ENCODE measurements around the gene AQP1. TPM values are rescaled to one million over a fixed set of nuclear protein-coding genes. Genes with fewer than 3 reads are reported as not detected.

The AQP1 gene
- total RNA-seq, 1 donor from 2014 or later, result 6.7 TPM

GRCh38 chr7:30884881-30885280, 26.8 kb upstream of the AQP1 start:
- no peak for DNase-seq (ENCODE audit: extremely low spot score, unreplicated experiment)
- H3K4me1 Mint-ChIP-seq (ENCODE audit: unreplicated experiment), result peaks cover 18% of the 10 kb centered on the region
- H3K9me3 Mint-ChIP-seq (ENCODE audit: unreplicated experiment), result no peaks in the 10 kb centered on the region
- H3K27ac Mint-ChIP-seq (ENCODE audit: unreplicated experiment), result no peak overlapping the region
- H3K27me3 Mint-ChIP-seq (ENCODE audit: unreplicated experiment), result peaks cover 46% of the 10 kb centered on the region
- no peak overlapping the region for H3K4me3 Mint-ChIP-seq (ENCODE audit: unreplicated experiment)
- TF ChIP-seq, protein P1, sequence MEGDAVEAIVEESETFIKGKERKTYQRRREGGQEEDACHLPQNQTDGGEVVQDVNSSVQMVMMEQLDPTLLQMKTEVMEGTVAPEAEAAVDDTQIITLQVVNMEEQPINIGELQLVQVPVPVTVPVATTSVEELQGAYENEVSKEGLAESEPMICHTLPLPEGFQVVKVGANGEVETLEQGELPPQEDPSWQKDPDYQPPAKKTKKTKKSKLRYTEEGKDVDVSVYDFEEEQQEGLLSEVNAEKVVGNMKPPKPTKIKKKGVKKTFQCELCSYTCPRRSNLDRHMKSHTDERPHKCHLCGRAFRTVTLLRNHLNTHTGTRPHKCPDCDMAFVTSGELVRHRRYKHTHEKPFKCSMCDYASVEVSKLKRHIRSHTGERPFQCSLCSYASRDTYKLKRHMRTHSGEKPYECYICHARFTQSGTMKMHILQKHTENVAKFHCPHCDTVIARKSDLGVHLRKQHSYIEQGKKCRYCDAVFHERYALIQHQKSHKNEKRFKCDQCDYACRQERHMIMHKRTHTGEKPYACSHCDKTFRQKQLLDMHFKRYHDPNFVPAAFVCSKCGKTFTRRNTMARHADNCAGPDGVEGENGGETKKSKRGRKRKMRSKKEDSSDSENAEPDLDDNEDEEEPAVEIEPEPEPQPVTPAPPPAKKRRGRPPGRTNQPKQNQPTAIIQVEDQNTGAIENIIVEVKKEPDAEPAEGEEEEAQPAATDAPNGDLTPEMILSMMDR (IDR thresholded peaks at IDR 0.05), result no peak
- no peaks in the 10 kb centered on the region for H3K36me3 Mint-ChIP-seq (ENCODE audit: unreplicated experiment)

DNA sequence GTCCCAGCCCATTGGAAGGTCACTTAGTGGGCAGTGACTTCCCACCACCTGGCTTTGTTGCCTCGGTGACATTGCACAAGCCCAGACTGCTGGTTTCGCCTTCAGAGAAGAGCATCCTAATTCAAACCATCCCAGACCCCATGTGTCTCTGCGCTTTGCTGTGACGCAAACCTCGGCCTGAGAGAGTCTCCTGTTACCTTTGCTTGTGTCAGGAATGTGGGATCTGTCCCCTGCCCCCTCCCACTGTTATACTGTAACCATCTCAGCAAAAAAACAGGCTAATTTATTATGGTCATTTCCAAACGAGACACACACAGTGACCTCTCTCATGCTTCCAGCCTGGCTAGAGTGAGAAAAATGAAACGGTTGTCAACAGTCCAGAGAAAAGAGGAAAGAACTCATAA, 25.0 kb upstream of the AQP1 start:
- Mint-ChIP-seq H3K9me3 (ENCODE audit: unreplicated experiment) (no peaks in the 10 kb centered on the region), H3K27me3 (ENCODE audit: unreplicated experiment) (peaks cover 48% of the 10 kb centered on the region), H3K4me1 (ENCODE audit: unreplicated experiment) (peaks cover 18% of the 10 kb centered on the region), H3K4me3 (ENCODE audit: unreplicated experiment) (no peak overlapping the region), H3K36me3 (ENCODE audit: unreplicated experiment) (no peaks in the 10 kb centered on the region), H3K27ac (ENCODE audit: unreplicated experiment) (no peak overlapping the region)
- TF ChIP-seq, protein P1 (IDR thresholded peaks at IDR 0.05), result no peak
- no peak for DNase-seq (ENCODE audit: extremely low spot score, unreplicated experiment)

- Mint-ChIP-seq H3K27ac (ENCODE audit: unreplicated experiment) (no peak overlapping the region), H3K4me3 (ENCODE audit: unreplicated experiment) (no peak overlapping the region), H3K9me3 (ENCODE audit: unreplicated experiment) (no peaks in the 10 kb centered on the region), H3K4me1 (ENCODE audit: unreplicated experiment) (peaks cover 20% of the 10 kb centered on the region), H3K27me3 (ENCODE audit: unreplicated experiment) (peaks cover 44% of the 10 kb centered on the region), H3K36me3 (ENCODE audit: unreplicated experiment) (no peaks in the 10 kb centered on the region)
- TF ChIP-seq, protein P1 (IDR thresholded peaks at IDR 0.05), result no peak
- no peak for DNase-seq (ENCODE audit: extremely low spot score, unreplicated experiment)
Measured at GRCh38 chr7:30887464-30887872, 24.2 kb upstream of the AQP1 start.

GRCh38 chr7:30888747-30889146, 22.9 kb upstream of the AQP1 start:
- Mint-ChIP-seq H3K36me3 (ENCODE audit: unreplicated experiment) (no peaks in the 10 kb centered on the region), H3K4me3 (ENCODE audit: unreplicated experiment) (no peak overlapping the region), H3K27me3 (ENCODE audit: unreplicated experiment) (peaks cover 43% of the 10 kb centered on the region), H3K4me1 (ENCODE audit: unreplicated experiment) (peaks cover 33% of the 10 kb centered on the region), H3K9me3 (ENCODE audit: unreplicated experiment) (no peaks in the 10 kb centered on the region), H3K27ac (ENCODE audit: unreplicated experiment) (no peak overlapping the region)
- TF ChIP-seq, protein P1 (IDR thresholded peaks at IDR 0.05), result peak; percentile 15
- no peak for DNase-seq (ENCODE audit: extremely low spot score, unreplicated experiment)

- Mint-ChIP-seq H3K27ac (ENCODE audit: unreplicated experiment) (no peak overlapping the region), H3K36me3 (ENCODE audit: unreplicated experiment) (no peaks in the 10 kb centered on the region), H3K9me3 (ENCODE audit: unreplicated experiment) (no peaks in the 10 kb centered on the region), H3K27me3 (ENCODE audit: unreplicated experiment) (peaks cover 36% of the 10 kb centered on the region), H3K4me3 (ENCODE audit: unreplicated experiment) (no peak overlapping the region), H3K4me1 (ENCODE audit: unreplicated experiment) (peaks cover 44% of the 10 kb centered on the region)
- TF ChIP-seq, protein P1 (IDR thresholded peaks at IDR 0.05), result no peak
- DNase-seq (ENCODE audit: extremely low spot score, unreplicated experiment), result no peak
Measured at GRCh38 chr7:30890226-30890625, 21.4 kb upstream of the AQP1 start.
